Measurements from ENCODE around the gene PET100.
"Not testable (repeated sequence)": the region's sequence is repeated elsewhere in the genome, so short reads cannot be mapped to it uniquely, and the experiment has no call there.

PET100 gene

GRCh38 chr19:7635670-7636069 is 6.1 kb downstream of the PET100 start:
- DNase-seq, result no peak

DNA sequence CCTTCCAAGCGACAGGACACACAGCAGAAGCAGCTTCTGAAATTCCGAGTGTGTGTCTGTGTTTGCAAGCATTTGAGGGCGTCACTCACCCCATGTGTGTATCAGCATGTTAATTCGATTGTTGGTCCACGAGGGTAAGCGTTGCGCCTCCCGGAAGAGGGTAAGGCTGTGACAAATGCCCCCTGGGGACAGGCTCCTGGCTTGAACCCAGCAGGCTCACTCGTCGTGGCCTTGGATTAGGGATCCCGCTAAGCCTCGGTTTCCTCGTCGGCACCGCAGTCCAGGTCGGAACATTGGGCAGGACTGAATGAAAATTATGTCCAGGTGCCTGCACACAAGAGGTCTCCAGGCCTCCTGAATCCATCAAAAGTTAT is 6.7 kb downstream of the PET100 start:
- DNase-seq, result no peak

- no peak for DNase-seq
Observed at GRCh38 chr19:7636691-7637373, 7.2 kb downstream of the PET100 start, which contains the start of gene STXBP2. TSS of gene STXBP2 (plus strand) at chr19:7637110. CDS start at chr19:7637150, 40 bp downstream.

- DNase-seq, result no peak
Observed at GRCh38 chr19:7637374-7638256, 8.0 kb downstream of the PET100 start.

DNA sequence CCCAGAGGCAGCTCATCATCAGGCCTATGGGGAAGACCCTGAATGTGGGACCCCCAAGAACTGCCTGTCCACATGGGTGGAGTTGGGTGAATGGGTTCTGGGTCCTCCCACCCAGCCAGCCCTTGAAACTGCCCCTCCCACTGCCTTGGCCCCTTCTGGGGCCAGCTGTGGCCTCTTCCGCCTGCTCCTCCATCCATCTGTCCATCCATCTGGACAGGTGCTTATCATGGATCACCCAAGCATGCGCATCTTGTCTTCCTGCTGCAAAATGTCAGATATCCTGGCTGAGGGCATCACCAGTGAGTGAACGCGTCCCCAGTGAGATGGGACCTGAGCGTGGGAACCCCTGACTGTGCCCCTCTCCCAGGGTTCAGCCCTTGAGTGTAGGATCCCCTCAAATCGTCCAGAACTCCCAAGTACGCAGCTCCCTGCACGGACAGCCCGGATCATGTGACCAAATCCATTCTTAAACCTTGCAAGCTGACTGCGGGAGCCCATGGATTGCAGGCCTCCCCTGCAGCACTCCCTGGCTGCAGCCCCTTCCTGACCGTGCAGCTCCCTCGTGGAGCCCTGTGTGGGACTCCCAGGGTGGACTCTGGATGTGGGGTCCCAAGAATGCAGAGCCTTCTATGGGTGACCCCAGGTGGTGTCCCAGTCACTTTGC is 9.3 kb downstream of the PET100 start:
- DNase-seq, result no peak

DNA sequence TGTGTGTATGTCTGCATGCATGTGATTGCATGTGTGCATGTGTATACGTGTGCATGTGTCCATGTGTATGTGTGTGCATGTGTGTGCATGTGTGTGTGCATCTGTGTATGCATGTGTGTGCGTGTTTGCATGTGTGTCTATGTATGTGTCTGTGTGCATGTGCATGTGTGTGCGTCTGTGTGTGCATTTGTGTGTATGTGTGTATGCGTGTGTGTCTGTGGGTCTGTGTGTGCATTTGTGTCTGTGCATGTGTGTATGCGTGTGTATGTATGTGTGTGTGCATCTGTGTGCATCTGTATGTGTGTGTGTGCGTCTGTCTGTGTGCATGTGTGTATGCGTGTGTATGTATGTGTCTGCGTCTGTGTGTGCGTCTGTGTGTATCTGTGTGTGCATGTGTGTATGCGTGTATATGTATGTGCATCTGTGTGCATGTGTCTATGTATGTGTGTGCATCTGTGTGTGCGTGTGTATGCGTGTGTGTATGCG is 10.3 kb downstream of the PET100 start:
- DNase-seq, result no peak

GRCh38 chr19:7640803-7641202 is 11.2 kb downstream of the PET100 start:
- no peak for DNase-seq

GRCh38 chr19:7641290-7642276 is 12.0 kb downstream of the PET100 start:
- DNase-seq, result no peak

GRCh38 chr19:7642295-7643030 is 12.9 kb downstream of the PET100 start:
- DNase-seq, result no peak

- DNase-seq, result no peak
Observed at GRCh38 chr19:7643031-7643415, 13.4 kb downstream of the PET100 start.

DNA sequence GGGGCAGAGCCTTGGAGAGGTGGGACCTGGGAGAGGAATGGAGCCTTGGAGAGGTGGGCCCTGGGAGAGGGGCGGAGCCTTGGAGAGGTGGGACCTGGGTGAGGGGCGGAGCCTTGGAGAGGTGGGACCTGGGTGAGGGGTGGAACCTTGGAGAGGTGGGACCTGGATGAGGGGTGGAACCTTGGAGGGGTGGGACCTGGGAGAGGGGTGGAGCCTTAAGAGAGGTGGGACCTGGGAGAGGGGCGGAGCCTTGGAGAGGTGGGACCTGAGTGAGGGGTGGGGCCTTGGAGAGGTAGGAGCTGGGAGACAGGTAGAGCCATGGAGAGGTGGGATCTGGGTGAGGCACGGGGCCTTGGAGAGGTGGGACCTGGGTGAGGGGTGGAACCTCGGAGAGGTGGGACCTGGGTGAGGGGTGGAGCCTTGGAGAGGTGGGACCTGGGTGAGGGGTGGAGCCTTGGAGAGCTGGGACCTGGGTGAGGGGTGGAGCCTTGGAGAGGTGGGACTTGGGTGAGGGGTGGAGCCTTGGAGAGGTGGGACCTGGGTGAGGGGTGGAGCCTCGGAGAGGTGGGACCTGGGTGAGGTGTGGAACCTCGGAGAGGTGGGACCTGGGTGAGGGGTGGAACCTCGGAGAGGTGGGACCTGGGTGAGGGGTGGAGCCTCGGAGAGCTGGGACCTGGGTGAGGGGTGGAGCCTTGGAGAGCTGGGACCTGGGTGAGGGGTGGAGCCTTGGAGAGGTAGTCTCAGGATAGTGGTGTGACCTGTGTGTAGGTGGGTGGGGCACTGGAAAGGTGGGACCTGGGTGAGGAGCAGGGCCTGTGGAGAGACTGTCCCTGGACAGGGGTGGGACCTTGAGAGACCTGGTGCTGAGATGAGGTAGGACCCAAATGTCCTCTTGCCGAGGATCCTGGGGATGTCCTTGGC is 14.3 kb downstream of the PET100 start:
- not testable (repeated sequence) for DNase-seq

GRCh38 chr19:7644550-7644877 is 14.9 kb downstream of the PET100 start:
- no peak for DNase-seq

GRCh38 chr19:7645163-7645562 is 15.6 kb downstream of the PET100 start:
- no peak for DNase-seq

DNA sequence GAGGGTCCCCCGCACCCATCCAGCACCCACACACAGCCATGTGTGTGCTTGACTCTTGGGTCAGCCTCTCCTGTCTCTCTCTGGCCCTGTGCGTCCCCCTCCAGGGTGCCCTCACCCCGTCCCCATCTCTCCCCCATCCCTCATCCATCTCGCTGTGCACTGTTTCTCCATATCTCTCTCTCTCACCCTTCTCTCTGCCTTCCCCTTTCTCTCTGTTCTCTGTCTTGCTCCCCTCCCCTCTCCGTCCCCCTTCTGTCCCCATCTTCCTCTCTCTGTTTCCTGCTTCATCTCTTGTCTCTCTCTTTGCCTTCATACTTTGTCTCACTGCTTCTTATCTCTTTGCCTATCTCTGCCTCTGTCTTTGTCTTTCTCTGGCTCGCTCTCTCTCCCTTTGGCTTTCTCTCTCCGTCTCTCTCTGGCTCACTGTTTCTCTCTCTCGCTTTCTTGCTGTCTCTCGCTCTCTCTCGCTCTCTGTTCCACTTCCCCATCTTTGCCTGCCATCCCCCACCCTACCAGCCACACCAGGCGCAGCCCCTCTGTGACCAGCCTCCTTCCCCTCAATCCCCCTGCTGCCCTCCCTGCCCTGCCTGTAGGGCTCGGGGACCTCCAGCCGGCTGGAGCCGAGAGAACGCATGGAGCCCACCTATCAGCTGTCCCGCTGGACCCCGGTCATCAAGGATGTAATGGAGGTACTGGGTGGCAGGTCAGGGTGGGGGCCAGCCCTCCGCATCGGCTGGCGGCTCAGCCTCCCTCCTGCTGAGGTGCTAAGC is 16.2 kb downstream of the PET100 start:
- DNase-seq, result no peak

- DNase-seq, result no peak
Observed at GRCh38 chr19:7646426-7646700, 16.8 kb downstream of the PET100 start.

- no peak for DNase-seq
Observed at GRCh38 chr19:7647156-7647555, 17.6 kb downstream of the PET100 start.

DNA sequence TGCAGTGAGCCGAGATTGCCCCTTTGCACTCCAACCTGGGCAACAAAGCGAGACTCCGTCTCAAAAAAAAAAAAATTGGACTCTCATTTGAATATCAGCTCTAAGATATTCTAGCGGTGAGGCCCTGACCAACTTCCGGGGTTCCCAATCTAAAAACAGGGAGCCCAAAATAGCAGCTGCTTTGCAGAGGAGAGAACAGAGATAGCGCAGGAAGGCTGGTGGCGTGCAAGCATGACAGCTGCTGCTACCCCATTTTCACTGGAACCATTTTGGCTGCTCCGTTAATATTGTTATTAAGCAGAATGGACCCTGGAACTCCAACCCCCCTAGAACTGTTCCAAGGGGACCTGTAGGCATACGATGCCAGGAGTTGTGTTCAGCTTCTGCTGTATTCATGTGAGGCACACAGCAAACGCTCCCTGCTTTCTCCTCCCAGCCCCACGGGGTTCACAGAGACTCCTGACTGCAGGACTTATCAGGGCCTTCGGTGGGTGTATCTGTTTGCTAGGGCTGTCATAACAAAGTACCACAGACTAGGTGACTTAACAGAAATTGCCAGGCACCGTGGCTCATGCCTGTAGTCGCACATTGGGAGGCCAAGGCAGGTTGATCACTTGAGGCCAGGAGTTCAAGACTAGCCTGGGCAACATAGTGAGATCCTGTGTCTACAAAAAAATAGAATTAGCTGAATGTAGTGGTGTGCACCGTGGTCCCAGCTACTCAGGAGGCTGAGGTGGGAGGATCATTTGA is 18.8 kb downstream of the PET100 start:
- DNase-seq, result no peak

- no peak for DNase-seq
Observed at GRCh38 chr19:7650148-7650547, 20.6 kb downstream of the PET100 start.

GRCh38 chr19:7652061-7652641 is 22.6 kb downstream of the PET100 start:
- peak; percentile 63 for DNase-seq

All from fibroblast of skin of right quadriceps (primary cell).